DND-41 (cell line): ENCODE data around the gene PAM.

Experiments
- EZH2 ChIP-seq: IDR thresholded peaks from 3 replicates; pipeline ENCODE4 v1.6.1; 2012; ENCODE audit warnings: borderline replicate concordance, low read depth, mild to moderate bottlenecking, moderate library complexity, low read length, inconsistent platforms; ENCODE audit not compliant: severe bottlenecking
- TF ChIP-seq, protein P1 (sequence below): IDR thresholded peaks from 2 replicates; pipeline ENCODE4 v1.5.1; 2012; ENCODE audit warnings: borderline replicate concordance, low read length, moderate library complexity, mild to moderate bottlenecking; ENCODE audit not compliant: poor library complexity, severe bottlenecking; ENCODE audit errors: extremely low read depth

DNA sequence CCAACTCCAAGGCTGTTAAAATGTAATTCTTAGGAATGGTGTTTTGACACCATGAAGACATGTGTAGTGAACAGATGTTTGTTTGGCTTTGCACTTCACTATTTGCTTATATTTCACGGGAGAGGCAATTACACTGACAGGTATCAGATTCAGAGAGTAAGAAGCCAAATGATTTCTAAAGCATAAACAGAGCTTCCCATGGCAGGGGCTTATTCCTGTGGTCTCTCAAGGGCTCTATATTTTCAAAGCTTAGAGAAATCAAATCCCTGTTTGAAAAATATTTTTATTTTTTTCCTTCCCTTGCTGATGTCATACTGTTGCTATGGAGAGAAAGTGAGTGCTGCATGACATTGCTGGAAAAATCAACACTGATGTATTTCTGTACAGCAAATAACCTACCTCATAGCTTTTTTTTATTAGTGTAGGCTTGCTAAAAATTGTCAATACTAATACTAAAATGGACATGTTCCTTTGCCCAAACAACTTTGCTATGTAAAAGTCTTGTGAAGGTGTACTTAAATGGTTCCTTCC, 203.4 kb downstream of the PAM start:
- no peak for TF ChIP-seq EZH2
- TF ChIP-seq, protein P1, sequence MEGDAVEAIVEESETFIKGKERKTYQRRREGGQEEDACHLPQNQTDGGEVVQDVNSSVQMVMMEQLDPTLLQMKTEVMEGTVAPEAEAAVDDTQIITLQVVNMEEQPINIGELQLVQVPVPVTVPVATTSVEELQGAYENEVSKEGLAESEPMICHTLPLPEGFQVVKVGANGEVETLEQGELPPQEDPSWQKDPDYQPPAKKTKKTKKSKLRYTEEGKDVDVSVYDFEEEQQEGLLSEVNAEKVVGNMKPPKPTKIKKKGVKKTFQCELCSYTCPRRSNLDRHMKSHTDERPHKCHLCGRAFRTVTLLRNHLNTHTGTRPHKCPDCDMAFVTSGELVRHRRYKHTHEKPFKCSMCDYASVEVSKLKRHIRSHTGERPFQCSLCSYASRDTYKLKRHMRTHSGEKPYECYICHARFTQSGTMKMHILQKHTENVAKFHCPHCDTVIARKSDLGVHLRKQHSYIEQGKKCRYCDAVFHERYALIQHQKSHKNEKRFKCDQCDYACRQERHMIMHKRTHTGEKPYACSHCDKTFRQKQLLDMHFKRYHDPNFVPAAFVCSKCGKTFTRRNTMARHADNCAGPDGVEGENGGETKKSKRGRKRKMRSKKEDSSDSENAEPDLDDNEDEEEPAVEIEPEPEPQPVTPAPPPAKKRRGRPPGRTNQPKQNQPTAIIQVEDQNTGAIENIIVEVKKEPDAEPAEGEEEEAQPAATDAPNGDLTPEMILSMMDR = no peak
